Measurements from ENCODE around the gene TRAK1. TPM values are rescaled to one million over a fixed set of nuclear protein-coding genes. Genes with fewer than 3 reads are reported as not detected.

The TRAK1 gene
- total and polyA plus RNA-seq, 2 donors (not counting 1 experiment from before 2014, with no cell fraction given), result 71.3 to 129 TPM

DNA sequence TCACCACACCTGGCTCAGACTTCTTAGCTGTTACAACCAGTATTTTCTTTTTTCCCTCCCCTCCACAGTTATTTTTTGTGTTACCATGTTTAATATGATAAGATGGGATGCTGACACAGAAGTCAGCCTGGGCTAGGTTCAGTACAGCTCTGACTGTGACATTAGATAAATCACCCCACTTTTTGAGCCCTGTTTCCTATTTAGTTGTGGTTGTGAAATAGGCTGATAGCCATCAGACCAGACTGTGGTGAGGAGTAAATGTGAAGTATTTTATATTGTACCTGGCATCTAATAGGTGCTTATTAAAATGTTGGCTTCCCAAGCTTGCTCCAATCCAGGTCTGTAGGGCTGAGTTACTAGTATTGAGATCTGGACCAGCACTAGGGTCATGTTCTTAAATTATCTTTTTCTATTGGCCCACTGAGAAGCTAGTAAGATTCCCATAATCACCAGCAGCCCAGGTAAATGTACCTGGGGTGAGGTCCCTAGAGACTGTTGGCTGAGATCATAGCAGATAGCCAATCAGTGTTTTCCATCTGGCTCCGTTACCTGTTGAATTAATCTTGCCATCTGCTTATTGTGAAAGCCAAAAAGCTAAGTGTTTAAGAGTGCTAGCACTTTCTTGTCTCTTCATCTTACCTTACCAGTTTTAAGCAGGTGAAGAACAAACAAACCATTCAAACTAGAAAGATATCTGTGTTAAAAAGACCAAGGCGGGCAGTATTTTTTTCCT, 113.9 kb downstream of the TRAK1 start:
- H3K4me3 ChIP-seq (ENCODE audit: control extremely low read depth in 1 of 5, extremely low read depth in 1 of 5, insufficient read depth in 1 of 5, low read depth in 2 of 5, low read length in 4 of 5), result no peak overlapping the region
- no peaks in the 10 kb centered on the region for H3K27me3 ChIP-seq (replicated peaks in 1 of 4; ENCODE audit: control extremely low read depth in 1 of 4, control insufficient read depth in 3 of 4, insufficient read depth in 4 of 4, low read length in 3 of 4)
- no peak overlapping the region for H2AFZ ChIP-seq (ENCODE audit: insufficient read depth, low read depth, low read length, poor library complexity, severe bottlenecking)
- H3K4me1 ChIP-seq (ENCODE audit: control insufficient read depth in 2 of 2, insufficient read depth in 2 of 2, low read length in 2 of 2), result peaks cover 0 to 3% of the 10 kb centered on the region in 2 donors
- TF ChIP-seq, protein P1, sequence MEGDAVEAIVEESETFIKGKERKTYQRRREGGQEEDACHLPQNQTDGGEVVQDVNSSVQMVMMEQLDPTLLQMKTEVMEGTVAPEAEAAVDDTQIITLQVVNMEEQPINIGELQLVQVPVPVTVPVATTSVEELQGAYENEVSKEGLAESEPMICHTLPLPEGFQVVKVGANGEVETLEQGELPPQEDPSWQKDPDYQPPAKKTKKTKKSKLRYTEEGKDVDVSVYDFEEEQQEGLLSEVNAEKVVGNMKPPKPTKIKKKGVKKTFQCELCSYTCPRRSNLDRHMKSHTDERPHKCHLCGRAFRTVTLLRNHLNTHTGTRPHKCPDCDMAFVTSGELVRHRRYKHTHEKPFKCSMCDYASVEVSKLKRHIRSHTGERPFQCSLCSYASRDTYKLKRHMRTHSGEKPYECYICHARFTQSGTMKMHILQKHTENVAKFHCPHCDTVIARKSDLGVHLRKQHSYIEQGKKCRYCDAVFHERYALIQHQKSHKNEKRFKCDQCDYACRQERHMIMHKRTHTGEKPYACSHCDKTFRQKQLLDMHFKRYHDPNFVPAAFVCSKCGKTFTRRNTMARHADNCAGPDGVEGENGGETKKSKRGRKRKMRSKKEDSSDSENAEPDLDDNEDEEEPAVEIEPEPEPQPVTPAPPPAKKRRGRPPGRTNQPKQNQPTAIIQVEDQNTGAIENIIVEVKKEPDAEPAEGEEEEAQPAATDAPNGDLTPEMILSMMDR (IDR thresholded peaks at IDR 0.05), result no peak
- TF ChIP-seq EZH2 (IDR thresholded peaks at IDR 0.05; ENCODE audit: borderline replicate concordance, insufficient read depth, low read depth, low read length, poor library complexity, severe bottlenecking), result no peak
- H3K9me3 ChIP-seq (ENCODE audit: control extremely low read depth in 1 of 3, control insufficient read depth in 2 of 3, insufficient read depth in 1 of 3, low read length in 2 of 3), result no peaks in the 10 kb centered on the region
- CTCF ChIA-PET, result interaction anchor here (1.0 to 3.4 kb wide), 3 partner anchors 12 to 30 kb away, joined by 3 to 19 read pairs (median 3); no protein-coding TSS in a partner anchor
- Mint-ChIP-seq H3K27ac (no peak overlapping the region), H3K27me3 (no peaks in the 10 kb centered on the region), H3K4me1 (no peaks in the 10 kb centered on the region), H3K9me3 (ENCODE audit: insufficient read depth) (no peaks in the 10 kb centered on the region), H3K4me3 (no peak overlapping the region)
- DNase-seq (no peak), ATAC-seq (ENCODE audit: low read depth) (no peak)
- H3K4me2 ChIP-seq (replicated peaks; ENCODE audit: low read depth, low read length, poor library complexity, severe bottlenecking), result no peak overlapping the region
- peaks cover 9% of the 10 kb centered on the region for H3K79me2 ChIP-seq (ENCODE audit: control insufficient read depth, insufficient read depth, low read length)
- 100% methylated on average over 1 of the region's 2 CpGs for WGBS (ENCODE audit: insufficient coverage)
- POLR2A ChIA-PET, result no interaction called here
- H3K36me3 ChIP-seq (replicated peaks in 1 of 2; ENCODE audit: control extremely low read depth in 1 of 2, control insufficient read depth in 1 of 2, extremely low read depth in 1 of 2, insufficient read depth in 2 of 2, low read length in 1 of 2), result peaks cover 7 to 97% of the 10 kb centered on the region in 2 experiments
- intact Hi-C loops (cut with micrococcal nuclease), result no loop called here
- H4K20me1 ChIP-seq (ENCODE audit: control insufficient read depth, insufficient read depth, low read length, poor library complexity, severe bottlenecking), result peaks cover 3% of the 10 kb centered on the region
- H3K27ac ChIP-seq (ENCODE audit: low read length in 2 of 2), result no peak overlapping the region
- H3K9ac ChIP-seq (ENCODE audit: low read length), result no peak overlapping the region

DNA sequence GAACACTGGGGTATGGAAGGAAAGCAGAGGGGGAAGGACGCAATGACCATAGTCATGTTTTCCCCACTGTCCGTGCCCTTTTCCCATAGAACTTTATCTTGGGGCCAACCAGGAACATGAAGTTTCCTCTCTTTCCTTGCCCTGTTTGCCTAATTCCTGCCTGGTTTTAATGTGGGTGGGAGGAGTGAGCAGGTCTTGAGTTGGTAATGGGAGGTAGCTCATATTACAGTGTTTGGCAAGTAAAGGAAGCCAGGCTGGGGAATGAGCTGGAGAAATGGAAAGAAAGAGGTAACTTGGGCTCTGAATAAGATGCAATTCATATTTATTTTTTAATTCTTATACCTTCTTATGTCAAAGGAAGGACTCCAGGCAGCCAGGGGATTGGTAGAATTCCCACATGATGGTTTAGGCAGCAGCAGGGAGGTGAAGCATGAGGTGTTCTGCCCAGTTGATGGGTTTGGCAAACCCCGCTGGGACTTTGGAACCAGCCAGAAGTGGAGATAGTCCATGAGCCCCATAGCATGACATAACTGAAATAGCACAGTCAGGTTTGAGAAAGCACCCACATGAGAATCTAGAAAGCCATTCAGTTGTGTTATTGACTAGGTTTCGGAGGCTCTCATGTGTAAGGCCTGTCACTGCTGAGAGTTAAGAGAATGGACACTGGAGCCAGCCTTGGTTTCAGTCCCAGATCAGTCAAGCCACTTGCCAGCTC, 114.8 kb downstream of the TRAK1 start:
- Mint-ChIP-seq H3K4me3 (no peak overlapping the region), H3K27ac (no peak overlapping the region), H3K27me3 (no peaks in the 10 kb centered on the region), H3K4me1 (no peaks in the 10 kb centered on the region), H3K9me3 (ENCODE audit: insufficient read depth) (no peaks in the 10 kb centered on the region)
- Histone ChIP-seq H3K36me3 (replicated peaks in 1 of 2; ENCODE audit: control extremely low read depth in 1 of 2, control insufficient read depth in 1 of 2, extremely low read depth in 1 of 2, insufficient read depth in 2 of 2, low read length in 1 of 2) (peaks cover 7 to 97% of the 10 kb centered on the region in 2 experiments), H3K9ac (ENCODE audit: low read length) (no peak overlapping the region), H3K4me2 (replicated peaks; ENCODE audit: low read depth, low read length, poor library complexity, severe bottlenecking) (no peak overlapping the region), H3K79me2 (ENCODE audit: control insufficient read depth, insufficient read depth, low read length) (peaks cover 3% of the 10 kb centered on the region), H3K9me3 (ENCODE audit: control extremely low read depth in 1 of 3, control insufficient read depth in 2 of 3, insufficient read depth in 1 of 3, low read length in 2 of 3) (no peaks in the 10 kb centered on the region), H3K27me3 (replicated peaks in 1 of 4; ENCODE audit: control extremely low read depth in 1 of 4, control insufficient read depth in 3 of 4, insufficient read depth in 4 of 4, low read length in 3 of 4) (no peaks in the 10 kb centered on the region), H3K4me3 (ENCODE audit: control extremely low read depth in 1 of 5, extremely low read depth in 1 of 5, insufficient read depth in 1 of 5, low read depth in 2 of 5, low read length in 4 of 5) (no peak overlapping the region), H2AFZ (ENCODE audit: insufficient read depth, low read depth, low read length, poor library complexity, severe bottlenecking) (no peak overlapping the region), H3K4me1 (ENCODE audit: control insufficient read depth in 2 of 2, insufficient read depth in 2 of 2, low read length in 2 of 2) (no peaks in the 10 kb centered on the region), H3K27ac (ENCODE audit: low read length in 2 of 2) (no peak overlapping the region), H4K20me1 (ENCODE audit: control insufficient read depth, insufficient read depth, low read length, poor library complexity, severe bottlenecking) (peaks cover 3% of the 10 kb centered on the region)
- no peak for ATAC-seq (ENCODE audit: low read depth)
- WGBS (ENCODE audit: insufficient coverage), result 100% methylated on average over 2 of the region's 4 CpGs
- ChIA-PET CTCF (interaction anchor here (1.0 to 3.4 kb wide), 2 partner anchors 13 to 15 kb away, joined by 3 to 19 read pairs; no protein-coding TSS in a partner anchor), POLR2A (no interaction called here)
- DNase-seq, result no peak
- TF ChIP-seq EZH2 (IDR thresholded peaks at IDR 0.05; ENCODE audit: borderline replicate concordance, insufficient read depth, low read depth, low read length, poor library complexity, severe bottlenecking), result no peak
- TF ChIP-seq, protein P1 (IDR thresholded peaks at IDR 0.05), result no peak
- intact Hi-C loops (cut with micrococcal nuclease), result no loop called here

Measured in B cell (primary cell).